Lung (tissue), 12 donors: ENCODE data around the gene ERAS. TPM values are rescaled to one million over a fixed set of nuclear protein-coding genes. Genes with fewer than 3 reads are reported as not detected.

Experiments used
- ATAC-seq: fragments of 200-7000 bp; cut with Tn5 transposase; one replicate; pipeline ENCODE4 v1.9.1; 2020; ENCODE audit warnings: moderate number of reproducible peaks; ENCODE audit not compliant: insufficient read depth, low FRiP score
- DNase-seq, 3 donors: peaks; one replicate each; pipeline ENCODE4 v3.0.0-alpha.2; 2013 to 2017
- H3K27ac ChIP-seq, 2 donors: one replicate each; pipeline ENCODE4 v1.5.1; 2013; ENCODE audit warnings: mild to moderate bottlenecking in 2 of 2, moderate library complexity in 2 of 2, control low read depth in 1 of 2, inconsistent platforms in 1 of 2, low read depth in 1 of 2, low read length in 1 of 2
- H3K27me3 ChIP-seq, 3 donors: one replicate each; pipeline ENCODE4 v1.5.1; 2013; ENCODE audit warnings: low read length in 2 of 3; ENCODE audit not compliant: control insufficient read depth in 3 of 3, insufficient read depth in 3 of 3
- H3K36me3 ChIP-seq, 4 donors: one replicate each; pipeline ENCODE4 v1.5.1; 2013; ENCODE audit warnings: low read length in 4 of 4, mild to moderate bottlenecking in 1 of 4, moderate library complexity in 1 of 4; ENCODE audit not compliant: control insufficient read depth in 4 of 4, insufficient read depth in 4 of 4
- H3K4me1 ChIP-seq, 5 donors: one replicate each; pipeline ENCODE4 v1.5.1; 2013; ENCODE audit warnings: low read length in 5 of 5, mild to moderate bottlenecking in 2 of 5, moderate library complexity in 1 of 5; ENCODE audit not compliant: control insufficient read depth in 5 of 5, insufficient read depth in 5 of 5
- H3K4me3 ChIP-seq: one replicate; pipeline ENCODE4 v1.5.1; 2013; ENCODE audit warnings: mild to moderate bottlenecking, control low read depth, moderate library complexity
- H3K9ac ChIP-seq, 2 donors: one replicate each; pipeline ENCODE4 v1.5.1; 2013; ENCODE audit warnings: low read length in 2 of 2, control low read depth in 1 of 2; ENCODE audit not compliant: insufficient read depth in 1 of 2
- H3K9me3 ChIP-seq, 4 donors: one replicate each; pipeline ENCODE4 v1.5.1; 2013; ENCODE audit warnings: low read length in 3 of 4, mild to moderate bottlenecking in 1 of 4, moderate library complexity in 1 of 4; ENCODE audit not compliant: control insufficient read depth in 4 of 4, insufficient read depth in 3 of 4
- WGBS, 2 donors: extraction: QIAGEN DNeasy Blood & Tissue Kit; methylation state at CpG; one replicate each; pipeline ENCODE4 v1.1.7; 2013; 5-methylcytosine and 5-hydroxymethylcytosine counted together
- polyA plus RNA-seq, 2 donors: library from polyadenylated mRNA; stranded (reverse); fragments of 200-250 nt; gene quantifications; one replicate each; pipeline ENCODE4 v1.2.1, GENCODE V29; 2013
- total RNA-seq, 2 donors: library from RNA; depleted of rRNA in 1 of 2; stranded (reverse); fragments of >200 nt in 1 of 2; gene quantifications; one replicate each; pipeline ENCODE4 v1.2.1, GENCODE V29; 2014 to 2021
- TF ChIP-seq, protein P1 (sequence below): IDR thresholded peaks from 2 replicates; pipeline ENCODE4 v1.5.1; 2012; ENCODE audit warnings: mild to moderate bottlenecking; ENCODE audit errors: control extremely low read depth, extremely low read depth
- donor health status: control.
- donor health status: control.
- donor health status: Bipolar disorder and iron deficiency.
- donor health status: healthy.
- donor health status: DM: yes; HTN: yes; CAD: no.

Gene ERAS
- total and polyA plus RNA-seq, 4 donors: 0.24 TPM; not detected in 3

- ATAC-seq (no peak), DNase-seq (no peak)
- Histone ChIP-seq H3K27me3 (no peaks in the 10 kb centered on the region), H3K4me3 (no peak overlapping the region), H3K36me3 (no peaks in the 10 kb centered on the region), H3K9me3 (peaks cover 0 to 3% (median 0%) of the 10 kb centered on the region in 4 donors), H3K4me1 (peaks cover 0 to 5% (median 0%) of the 10 kb centered on the region in 5 donors), H3K9ac (no peak overlapping the region), H3K27ac (no peak overlapping the region)
- WGBS, 2 donors: 63% methylated on average over 5 of the region's 5 CpGs
- TF ChIP-seq, protein P1, sequence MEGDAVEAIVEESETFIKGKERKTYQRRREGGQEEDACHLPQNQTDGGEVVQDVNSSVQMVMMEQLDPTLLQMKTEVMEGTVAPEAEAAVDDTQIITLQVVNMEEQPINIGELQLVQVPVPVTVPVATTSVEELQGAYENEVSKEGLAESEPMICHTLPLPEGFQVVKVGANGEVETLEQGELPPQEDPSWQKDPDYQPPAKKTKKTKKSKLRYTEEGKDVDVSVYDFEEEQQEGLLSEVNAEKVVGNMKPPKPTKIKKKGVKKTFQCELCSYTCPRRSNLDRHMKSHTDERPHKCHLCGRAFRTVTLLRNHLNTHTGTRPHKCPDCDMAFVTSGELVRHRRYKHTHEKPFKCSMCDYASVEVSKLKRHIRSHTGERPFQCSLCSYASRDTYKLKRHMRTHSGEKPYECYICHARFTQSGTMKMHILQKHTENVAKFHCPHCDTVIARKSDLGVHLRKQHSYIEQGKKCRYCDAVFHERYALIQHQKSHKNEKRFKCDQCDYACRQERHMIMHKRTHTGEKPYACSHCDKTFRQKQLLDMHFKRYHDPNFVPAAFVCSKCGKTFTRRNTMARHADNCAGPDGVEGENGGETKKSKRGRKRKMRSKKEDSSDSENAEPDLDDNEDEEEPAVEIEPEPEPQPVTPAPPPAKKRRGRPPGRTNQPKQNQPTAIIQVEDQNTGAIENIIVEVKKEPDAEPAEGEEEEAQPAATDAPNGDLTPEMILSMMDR: no peak
Measured at GRCh38 chrX:48790477-48790876, 35.8 kb upstream of the ERAS start.

GRCh38 chrX:48791063-48791820, 35.1 kb upstream of the ERAS start:
- TF ChIP-seq, protein P1: no peak
- peaks cover 0 to 3% (median 0%) of the 10 kb centered on the region in 4 donors for H3K9me3 ChIP-seq
- WGBS, 2 donors: 81 to 98% methylated on average over 10 to 11 of the region's 11 CpGs

DNA sequence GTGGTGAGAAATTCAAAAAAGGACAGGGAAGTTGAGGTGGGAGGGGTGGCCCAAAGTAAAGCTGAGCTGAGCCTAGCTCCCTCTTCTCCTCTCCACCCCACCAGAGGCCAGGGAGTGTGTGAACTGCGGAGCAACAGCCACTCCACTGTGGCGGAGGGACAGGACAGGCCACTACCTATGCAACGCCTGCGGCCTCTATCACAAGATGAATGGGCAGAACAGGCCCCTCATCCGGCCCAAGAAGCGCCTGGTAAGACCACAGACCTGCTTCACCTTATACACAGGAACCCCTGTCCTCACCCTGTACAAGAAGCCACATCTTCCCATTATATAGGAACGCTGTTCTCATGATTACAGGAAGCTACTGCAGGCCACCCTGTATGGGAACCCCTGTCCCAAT, 34.1 kb upstream of the ERAS start:
- H3K9ac ChIP-seq: no peak overlapping the region
- 76 to 88% methylated on average over 2 to 7 of the region's 7 CpGs for WGBS, 2 donors
- H3K4me1 ChIP-seq: peaks cover 0 to 5% (median 0%) of the 10 kb centered on the region in 5 donors
- no peaks in the 10 kb centered on the region for H3K27me3 ChIP-seq
- no peaks in the 10 kb centered on the region for H3K36me3 ChIP-seq
- peaks cover 0 to 3% (median 0%) of the 10 kb centered on the region in 4 donors for H3K9me3 ChIP-seq
- ATAC-seq (no peak), DNase-seq (no peak)
- no peak overlapping the region for H3K4me3 ChIP-seq
- TF ChIP-seq, protein P1: no peak
- no peak overlapping the region for H3K27ac ChIP-seq

More at GRCh38 chrX:48791063-48791820, 35.1 kb upstream of the ERAS start:
- ATAC-seq (no peak), DNase-seq (no peak)
- no peak overlapping the region for H3K4me3 ChIP-seq
- H3K27ac ChIP-seq: no peak overlapping the region
- peaks cover 0 to 5% (median 0%) of the 10 kb centered on the region in 5 donors for H3K4me1 ChIP-seq
- H3K27me3 ChIP-seq: no peaks in the 10 kb centered on the region
- H3K9ac ChIP-seq: no peak overlapping the region
- no peaks in the 10 kb centered on the region for H3K36me3 ChIP-seq

GRCh38 chrX:48793935-48794334, 32.4 kb upstream of the ERAS start:
- Histone ChIP-seq H3K27ac (no peak overlapping the region), H3K27me3 (no peaks in the 10 kb centered on the region), H3K36me3 (no peaks in the 10 kb centered on the region), H3K9me3 (peaks cover 0 to 3% (median 0%) of the 10 kb centered on the region in 4 donors), H3K4me1 (peaks cover 0 to 5% (median 0%) of the 10 kb centered on the region in 5 donors), H3K4me3 (no peak overlapping the region), H3K9ac (no peak overlapping the region)
- 72 to 100% methylated on average over 1 to 4 of the region's 4 CpGs for WGBS, 2 donors
- no peak for ATAC-seq
- DNase-seq: no peak
- TF ChIP-seq, protein P1: no peak
